ENCODE measurements around the gene THOP1.
A peak's percentile ranks its signal among the peaks of the same experiment; 100 is the strongest.

Gene THOP1

DNA sequence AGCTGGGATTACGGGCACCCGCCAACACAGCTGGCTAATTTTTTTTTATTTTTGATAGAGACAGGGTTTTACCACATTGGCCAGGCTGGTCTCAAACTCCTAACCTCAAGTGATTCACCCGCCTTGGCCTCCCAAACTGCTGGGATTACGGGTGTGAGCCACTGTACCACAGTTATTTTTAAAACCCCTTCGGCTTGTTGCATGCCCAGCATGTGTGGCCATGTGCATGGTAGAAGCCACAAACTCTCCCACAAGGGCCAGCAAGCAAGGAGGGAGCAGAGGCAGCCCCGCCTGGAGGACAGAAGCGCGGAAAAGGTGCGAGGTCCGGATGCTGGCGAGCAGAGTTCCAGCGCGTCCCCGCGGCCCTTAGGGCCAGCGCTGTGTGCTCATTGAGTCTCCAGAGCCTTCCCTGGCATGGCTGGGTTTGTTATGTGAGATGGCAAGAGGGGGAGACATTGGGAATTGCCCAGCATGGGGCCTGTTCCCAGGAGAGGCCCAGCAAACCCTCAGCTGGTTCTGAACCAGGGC is 12.9 kb downstream of the THOP1 start:
- intact Hi-C loops (cut with DNase I): no loop called here
- no peak for DNase-seq

DNA sequence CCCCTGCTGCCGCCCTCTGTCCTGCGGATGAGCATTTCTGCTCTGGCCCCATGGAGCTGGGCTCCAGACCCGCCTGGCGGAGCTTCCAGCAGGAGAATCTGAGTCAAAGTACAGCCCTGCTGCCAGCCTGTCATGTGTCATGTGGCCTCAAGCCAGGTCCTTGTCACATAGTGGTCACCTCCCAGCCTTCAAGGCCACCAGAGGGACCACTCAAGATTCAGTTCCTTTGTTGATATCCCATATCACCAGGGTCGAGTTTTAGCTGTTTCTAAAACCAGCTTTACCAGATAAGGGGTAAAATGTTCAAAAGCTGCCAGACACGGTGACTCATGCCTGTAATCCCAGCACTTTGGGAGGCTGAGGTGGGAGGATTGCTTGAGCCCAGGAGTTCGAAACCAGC is 13.4 kb downstream of the THOP1 start:
- DNase-seq: peak in 1 of 42 donors; percentile 58
- intact Hi-C loops (cut with DNase I): no loop called here

DNA sequence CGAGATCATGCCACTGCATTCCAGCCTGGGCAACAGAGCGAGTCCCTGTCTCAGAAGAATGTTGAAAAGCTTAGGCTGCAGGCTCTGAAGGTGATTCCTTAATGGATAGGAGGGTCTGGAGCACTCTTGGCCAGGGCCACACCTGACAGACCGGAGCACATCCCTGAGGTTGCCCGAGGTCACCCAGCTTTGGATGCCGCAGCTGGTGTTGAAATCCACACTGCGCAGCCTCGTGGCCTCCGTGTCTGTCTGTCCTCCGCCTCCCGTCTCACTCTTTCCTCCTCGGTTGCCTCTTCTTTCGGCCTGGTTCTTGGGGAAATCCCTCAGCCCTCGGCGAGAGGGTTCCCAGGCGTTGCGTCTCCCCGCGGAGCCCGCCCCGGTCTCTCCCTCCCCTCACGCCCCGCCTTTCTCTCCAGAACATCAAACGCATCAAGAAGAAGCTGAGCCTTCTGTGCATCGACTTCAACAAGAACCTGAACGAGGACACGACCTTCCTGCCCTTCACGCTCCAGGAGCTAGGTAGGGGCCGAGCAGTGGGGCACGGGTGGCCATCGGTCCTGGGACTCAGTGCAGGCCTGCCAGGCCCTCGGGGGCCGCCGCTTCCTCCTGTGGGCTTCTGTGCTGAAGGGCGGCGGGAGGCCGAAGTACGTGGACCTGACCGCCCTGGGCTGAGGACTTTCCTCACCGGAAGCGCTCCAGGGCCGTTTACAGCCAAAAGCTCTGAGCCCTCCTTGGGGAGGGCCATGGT is 14.1 kb downstream of the THOP1 start:
- intact Hi-C loops (cut with DNase I): no loop called here
- DNase-seq: no peak

DNA sequence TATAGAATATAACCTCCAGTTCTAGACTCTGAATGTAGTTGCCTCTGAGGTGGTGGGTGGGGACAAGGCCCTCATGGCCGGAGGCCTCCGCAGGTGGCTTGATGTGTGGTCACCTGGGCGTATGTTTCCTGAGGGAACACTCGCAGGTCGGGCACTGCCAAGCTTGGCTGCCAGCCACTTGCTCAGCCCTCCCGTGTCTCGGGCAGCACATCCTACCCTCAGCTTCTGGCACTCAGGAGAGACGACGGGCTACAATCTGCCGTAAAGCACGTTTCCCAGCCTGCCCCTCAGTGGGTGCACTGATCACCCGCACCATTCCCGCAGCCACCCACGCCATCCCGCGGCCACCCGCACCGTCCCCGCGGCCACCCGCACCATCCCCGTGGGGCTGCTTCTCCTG is 15.2 kb downstream of the THOP1 start:
- intact Hi-C loops (cut with DNase I): no loop called here
- DNase-seq: no peak

DNA sequence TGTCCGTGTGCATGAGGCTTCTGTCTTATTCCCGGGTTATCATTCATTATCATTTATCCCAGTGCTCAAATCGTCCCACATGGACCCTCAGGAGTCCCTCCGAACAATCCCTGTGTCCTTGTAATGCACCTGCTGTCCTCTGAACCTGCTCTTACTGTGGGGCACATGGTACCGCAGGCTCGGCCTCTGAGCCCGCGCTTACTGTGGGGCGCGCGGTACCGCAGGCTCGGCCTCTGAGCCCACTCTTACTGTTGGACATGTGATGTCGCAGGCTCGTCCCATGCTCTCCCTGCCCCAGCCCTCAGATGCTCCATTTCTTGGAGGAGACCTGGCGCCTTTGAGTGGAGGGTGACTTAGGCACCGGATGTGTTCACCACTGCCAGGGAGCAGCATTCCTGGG is 17.5 kb downstream of the THOP1 start:
- no peak for DNase-seq
- intact Hi-C loops (cut with DNase I): no loop called here

DNA sequence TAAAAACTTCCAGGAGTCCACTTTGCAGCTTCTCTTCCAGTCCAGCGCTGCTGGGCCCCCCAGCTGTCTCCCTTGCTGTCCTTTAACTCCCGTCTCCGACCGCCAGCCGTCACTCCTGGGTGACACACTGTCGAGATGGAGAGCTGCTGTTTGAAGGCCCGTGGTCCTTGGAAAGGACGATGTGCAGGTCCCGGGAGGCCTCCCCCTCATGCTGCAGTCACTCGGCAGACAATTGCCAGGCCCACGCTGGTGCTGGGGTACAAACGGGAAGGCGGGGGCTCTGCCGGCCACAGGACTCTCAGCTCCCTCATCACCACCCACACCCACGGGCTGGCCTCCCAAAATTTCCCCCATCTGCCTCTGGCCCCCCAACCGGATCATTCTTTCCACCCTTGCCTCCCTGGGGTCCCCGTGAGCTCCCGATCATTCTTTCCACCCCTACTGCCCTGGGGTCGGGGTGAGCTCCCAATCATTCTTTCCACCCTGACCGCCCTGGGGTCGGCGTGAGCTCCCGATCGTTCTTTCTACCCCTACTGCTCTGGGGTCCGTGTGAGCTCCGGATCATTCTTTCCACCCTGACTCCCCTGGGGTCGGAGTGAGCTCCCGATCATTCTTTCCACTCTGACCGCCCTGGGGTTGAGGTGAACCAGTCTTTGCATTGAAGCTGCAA is 18.3 kb downstream of the THOP1 start:
- intact Hi-C loops (cut with DNase I): no loop called here
- no peak for DNase-seq

DNA sequence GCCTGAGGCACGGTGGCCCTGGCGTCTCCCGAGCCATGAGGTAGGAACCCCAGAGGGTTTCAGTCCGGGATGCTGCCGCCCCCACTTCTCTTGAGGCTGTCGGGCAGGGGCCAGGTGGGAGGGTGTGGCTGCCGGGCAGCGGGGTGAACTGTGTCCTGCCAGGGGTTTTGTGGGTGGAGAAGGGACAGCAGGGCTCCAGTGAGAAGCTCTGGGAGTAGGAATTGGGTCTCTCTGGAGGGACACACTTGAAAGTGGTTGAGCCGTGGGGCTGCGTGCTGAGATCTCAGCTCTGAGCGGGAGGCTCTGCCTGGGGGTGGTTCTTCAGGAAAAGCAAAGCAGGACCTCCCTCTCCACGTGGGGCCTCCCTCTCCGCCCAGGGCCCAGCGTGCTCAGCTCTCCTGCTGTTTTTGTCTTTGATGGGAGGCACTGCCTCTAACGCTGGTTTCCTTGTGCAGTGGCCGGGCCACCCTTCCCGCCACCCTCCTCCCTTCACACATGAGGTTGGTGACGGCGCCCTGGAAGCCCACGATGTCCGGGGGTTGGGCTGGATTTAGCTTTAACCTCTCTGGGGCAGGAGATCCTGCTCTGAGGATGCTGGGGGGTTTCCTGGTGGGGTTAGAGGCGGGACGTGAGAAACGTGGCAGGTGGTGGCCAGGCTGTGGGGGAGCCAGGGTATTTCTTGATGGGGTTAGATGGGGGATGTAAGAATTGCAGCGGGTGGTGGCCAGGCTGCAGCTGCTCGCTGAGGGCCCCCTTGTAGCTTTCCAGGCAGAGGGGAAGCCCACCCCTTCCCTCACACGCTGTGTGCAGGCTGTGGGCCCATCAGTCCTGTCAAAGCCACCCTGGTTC is 19.1 kb downstream of the THOP1 start:
- no peak for DNase-seq
- intact Hi-C loops (cut with DNase I): no loop called here

DNA sequence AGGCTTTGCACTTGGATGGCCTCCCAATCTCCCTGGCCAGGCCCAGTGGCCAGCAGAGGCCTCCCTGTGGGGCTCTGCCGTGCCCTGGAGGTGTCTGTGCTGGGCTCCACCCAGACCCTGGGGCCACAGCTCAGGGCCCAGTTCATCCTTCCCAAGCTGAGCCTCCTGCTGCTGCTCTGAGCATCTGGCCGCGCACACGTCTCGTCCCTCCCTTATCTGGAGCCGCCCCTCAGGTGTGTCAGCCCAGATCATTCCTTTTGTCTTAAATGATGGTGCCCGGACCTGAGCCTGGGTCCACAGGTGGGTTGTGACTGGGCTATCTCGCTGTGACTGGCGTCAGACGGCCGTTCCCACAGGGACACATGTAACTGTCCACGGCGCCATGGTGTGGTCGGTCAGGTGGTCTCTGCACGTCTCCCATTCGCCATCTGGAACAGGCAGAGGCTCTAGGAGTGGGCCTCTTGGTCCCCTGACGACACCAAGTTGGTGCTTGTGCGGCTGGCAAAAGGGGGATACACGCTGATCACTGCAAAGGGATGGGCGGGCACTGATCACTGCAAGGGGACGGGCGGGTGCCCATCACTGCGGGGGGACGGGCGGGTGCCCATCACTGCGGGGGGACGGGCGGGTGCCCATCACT is 20.1 kb downstream of the THOP1 start:
- intact Hi-C loops (cut with DNase I): no loop called here
- DNase-seq: no peak

DNA sequence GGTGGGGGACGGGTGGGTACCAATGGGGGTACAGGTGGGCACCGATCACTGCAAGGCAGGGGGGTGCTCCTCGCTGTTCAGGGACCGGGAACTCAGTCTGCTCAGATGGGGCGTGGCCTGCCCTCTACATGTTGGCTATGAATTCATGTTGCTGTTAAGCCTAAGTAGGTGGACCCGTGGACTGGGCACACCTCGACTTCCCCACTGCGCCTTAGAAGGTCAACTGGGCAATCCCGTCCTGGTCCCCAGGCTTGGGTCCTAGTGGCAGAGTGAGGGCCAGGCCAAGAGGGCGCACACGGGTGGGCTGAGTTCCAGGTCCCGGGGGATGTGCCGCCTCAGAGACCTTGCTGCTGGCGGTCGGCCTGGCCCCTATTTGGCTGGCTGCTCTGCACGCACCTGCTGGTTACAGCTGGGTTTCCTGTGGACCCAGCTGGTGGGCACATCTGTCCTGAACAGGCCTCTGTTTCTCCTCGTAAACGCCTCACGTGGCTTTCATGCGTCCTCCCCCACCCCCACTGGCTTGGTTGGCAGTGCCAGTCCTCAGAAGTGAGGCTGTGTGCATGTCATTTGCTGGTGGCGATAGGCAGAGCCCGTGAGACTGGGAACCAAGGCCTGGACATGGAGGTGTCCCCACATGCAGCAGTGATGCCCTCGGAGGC is 20.8 kb downstream of the THOP1 start:
- intact Hi-C loops (cut with DNase I): no loop called here
- DNase-seq: peak in 1 of 42 donors; percentile 13

DNA sequence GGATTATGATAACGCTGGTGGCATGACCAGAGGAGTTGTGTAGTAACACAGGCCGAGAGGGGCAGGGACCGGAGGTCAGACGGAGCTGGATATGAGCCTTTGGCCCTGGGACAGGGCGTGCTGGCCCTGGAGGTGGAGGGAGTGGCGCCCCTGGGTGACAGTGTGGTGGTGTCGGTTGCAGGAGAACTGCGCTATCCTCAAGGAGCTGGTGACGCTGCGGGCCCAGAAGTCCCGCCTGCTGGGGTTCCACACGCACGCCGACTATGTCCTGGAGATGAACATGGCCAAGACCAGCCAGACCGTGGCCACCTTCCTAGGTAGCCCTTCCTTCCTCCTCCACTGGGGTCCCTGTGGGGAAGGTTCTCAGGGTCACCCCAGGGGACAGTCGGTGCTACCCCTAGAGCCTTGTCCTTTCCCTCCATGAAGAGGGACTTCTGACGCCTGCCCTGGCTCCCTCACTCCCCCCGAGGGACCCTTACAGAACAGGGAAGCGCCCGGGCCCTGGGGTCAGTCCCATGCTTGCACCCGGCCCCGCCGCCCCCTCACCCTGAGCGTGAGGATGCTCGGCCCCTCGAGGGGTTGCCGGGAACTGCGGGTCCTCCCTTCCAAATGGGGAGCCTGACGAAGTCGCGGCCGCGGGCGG is 21.6 kb downstream of the THOP1 start:
- no peak for DNase-seq

DNA sequence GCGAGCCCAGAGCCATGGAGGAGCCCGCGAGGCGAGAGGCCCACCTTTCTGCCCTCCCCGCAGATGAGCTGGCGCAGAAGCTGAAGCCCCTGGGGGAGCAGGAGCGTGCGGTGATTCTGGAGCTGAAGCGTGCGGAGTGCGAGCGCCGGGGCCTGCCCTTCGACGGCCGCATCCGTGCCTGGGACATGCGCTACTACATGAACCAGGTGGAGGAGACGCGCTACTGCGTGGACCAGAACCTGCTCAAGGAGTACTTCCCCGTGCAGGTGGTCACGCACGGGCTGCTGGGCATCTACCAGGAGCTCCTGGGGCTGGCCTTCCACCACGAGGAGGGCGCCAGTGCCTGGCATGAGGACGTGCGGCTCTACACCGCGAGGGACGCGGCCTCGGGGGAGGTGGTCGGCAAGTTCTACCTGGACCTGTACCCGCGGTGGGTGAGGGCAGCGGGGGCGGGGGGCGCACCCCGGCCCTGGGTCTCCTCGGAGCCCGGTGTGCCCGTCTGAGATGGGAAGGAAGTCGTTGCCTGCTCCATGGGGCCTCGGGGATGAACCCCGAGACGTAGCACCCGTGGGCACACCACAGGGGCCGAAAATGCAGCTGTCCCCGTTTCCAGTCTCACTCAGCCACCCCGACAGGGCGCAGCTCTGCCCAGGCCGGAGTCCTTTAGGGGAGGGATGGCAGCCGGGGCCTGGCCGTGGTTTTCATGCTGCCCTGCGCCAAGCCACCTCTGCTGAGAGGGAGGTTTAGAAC is 22.3 kb downstream of the THOP1 start:
- intact Hi-C loops (cut with DNase I): no loop called here
- DNase-seq: no peak

More for the DNA sequence above, 21.6 kb downstream of the THOP1 start:
- intact Hi-C loops (cut with DNase I): no loop called here

DNA sequence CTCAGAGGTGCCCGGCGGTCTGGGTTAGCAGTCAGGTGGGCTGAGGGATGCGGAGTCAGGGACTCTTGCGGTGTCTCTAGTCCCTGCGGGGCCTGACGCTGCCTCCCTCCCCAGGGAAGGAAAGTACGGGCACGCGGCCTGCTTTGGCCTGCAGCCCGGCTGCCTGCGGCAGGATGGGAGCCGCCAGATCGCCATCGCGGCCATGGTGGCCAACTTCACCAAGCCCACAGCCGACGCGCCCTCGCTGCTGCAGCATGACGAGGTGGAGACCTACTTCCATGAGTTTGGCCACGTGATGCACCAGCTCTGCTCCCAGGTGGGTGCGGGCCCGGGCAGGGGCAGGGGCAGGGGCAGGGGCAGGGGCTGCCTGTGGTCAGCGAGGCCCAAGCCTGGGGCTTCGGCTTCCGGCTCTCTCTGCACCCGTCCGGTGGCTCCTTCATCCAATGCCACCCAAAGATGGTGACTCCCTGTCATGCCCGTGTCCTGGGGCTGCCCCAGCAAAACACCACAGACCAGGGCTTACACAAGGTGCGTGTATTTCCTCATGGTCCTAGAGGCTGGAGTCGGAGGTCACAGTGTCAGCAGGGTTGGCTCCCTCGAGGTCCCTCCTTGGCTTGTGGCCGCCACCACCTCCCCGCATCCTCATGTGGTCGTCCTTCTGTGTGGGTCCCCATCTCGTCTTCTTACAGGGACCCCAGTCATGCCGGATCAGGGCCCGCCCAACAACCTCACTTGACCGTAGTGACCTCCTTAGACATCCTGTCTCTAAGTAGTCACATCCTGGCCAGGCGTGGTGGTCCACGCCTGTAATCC is 23.0 kb downstream of the THOP1 start:
- no peak for DNase-seq
- intact Hi-C loops (cut with DNase I): no loop called here

DNA sequence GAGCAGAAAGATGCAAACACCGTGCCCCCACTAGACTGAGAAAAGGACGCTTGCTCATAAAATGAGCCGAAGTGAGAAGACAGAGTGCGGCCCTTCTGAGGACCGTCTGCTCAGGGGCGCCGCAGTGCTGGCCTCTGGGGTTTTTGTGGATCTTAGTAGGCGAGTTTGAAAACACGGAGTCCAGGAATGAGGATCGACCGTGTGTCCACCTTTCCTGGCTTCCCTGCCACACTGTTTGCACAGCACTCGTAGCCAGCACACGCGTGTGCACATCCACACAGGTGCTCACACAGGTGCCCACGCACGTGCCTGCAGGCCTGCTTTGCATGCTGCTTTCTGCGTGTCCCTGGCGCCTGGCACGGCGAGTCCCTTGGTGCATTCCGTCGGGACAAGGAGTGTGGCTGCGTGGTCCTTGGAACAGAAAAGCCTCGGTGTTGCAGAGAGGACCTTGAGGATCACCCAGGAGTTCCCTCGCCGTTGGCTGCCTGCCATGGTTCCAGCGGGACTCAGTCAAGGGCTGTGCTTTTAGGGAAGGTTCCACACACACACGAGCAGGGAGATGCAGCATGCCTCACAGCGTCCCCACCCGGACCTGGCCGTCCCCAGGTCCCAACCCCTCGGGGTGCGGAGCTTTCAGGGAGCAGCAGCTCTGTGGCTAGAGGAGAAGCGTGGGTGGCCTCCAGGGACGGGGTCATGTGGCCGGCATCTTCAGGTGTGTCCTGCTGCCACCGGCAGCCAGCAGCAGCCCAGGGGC is 24.3 kb downstream of the THOP1 start:
- intact Hi-C loops (cut with DNase I): no loop called here
- no peak for DNase-seq

DNA sequence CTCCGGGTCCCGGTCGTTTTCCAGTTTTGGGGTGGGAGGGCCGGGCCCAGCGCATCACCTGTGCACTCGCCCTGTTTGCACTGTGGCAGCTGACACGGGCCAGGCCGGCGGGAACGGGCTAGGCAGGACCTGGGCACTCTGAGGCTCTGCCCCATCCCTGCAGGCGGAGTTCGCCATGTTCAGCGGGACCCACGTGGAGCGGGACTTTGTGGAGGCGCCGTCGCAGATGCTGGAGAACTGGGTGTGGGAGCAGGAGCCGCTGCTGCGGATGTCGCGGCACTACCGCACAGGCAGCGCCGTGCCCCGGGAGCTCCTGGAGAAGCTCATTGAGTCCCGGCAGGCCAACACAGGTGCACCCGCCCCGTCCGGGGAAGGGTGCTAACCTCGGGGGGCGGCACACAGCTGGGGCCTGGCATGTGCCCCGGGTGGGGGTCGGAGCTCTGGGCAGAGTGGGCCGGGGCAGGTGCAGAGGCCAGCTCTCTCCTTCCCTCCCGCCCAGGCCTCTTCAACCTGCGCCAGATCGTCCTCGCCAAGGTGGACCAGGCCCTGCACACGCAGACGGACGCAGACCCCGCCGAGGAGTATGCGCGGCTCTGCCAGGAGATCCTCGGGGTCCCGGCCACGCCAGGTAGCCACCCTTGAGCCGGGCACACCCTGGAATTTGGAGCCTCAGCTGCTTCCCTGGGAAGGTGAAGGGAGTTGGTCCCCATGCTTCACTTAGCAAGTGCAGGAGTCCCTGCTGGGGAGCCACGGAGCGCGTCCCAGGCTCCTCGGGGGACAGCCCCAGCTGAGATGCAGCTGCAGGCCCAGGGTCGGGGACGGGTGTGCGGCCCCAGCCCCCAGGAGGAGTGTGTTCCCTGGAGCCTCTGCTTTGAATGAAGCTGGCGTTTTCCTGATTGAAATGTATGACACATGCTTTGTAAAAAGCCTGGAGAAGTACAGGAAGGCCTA is 25.1 kb downstream of the THOP1 start:
- no peak for DNase-seq
- intact Hi-C loops (cut with DNase I): no loop called here

DNA sequence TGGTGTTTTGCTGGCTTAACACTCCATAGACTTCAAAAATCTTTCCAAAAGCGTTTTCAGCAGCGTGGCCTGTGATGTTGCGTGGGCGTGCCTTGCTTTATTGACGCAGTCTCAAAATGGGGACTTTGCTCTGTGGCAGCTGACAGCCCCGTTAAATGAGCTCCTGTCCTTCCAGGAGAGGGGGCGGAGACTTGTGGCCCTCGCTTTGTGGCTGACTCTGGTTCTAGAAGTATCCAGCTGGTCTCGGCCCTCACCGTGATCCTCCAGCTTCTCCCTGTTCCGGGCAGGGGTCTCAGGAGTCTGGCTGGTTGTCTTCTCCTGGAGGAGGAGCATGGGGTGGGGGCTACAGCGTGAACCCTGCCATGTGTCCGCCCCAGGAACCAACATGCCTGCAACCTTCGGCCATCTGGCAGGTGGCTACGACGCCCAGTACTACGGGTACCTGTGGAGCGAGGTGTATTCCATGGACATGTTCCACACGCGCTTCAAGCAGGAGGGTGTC is 26.0 kb downstream of the THOP1 start:
- DNase-seq: no peak
- intact Hi-C loops (cut with DNase I): no loop called here
